OCI-LY3 (cell line): ENCODE results near the gene ENGASE.

Experiments
- EZH2phosphoT487 ChIP-seq: fragments of 200-600 bp; shearing (Covaris generic); IDR thresholded peaks from 2 replicates; pipeline ENCODE4 v1.6.1; 2018; ENCODE audit warnings: antibody characterized with exemption, mixed run types, low read depth
- TF ChIP-seq, protein P1 (sequence below): fragments of 200-600, 300-600 bp; sonication (generic); IDR thresholded peaks from 2 replicates; pipeline ENCODE4 v1.5.1; 2014; ENCODE audit warnings: antibody characterized with exemption, low read length, low read depth

DNA sequence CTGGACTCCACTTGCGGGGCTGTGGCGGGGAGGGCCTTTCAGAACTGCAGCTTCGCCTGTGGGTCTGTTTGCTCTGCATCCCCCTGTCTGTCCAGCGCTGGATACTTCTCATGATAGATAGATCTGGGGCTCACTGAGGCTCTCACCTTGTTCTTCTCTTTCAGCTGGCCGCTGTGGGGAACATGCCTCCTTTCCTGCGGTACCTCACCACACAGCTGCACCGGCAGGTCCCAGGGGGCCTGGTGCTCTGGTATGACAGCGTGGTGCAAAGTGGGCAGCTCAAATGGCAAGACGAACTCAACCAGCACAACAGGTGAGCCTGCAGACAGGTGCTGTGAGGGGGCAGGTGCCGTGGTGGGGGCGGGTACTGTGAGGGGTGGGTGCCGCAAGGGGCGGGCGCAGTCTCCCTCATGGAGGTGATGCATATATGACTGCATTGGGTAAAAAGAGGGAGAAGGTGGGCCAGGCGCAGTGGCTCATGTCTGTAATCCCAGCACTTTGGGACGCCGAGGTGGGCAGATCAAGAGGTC, 6.2 kb downstream of the ENGASE start:
- TF ChIP-seq, protein P1, sequence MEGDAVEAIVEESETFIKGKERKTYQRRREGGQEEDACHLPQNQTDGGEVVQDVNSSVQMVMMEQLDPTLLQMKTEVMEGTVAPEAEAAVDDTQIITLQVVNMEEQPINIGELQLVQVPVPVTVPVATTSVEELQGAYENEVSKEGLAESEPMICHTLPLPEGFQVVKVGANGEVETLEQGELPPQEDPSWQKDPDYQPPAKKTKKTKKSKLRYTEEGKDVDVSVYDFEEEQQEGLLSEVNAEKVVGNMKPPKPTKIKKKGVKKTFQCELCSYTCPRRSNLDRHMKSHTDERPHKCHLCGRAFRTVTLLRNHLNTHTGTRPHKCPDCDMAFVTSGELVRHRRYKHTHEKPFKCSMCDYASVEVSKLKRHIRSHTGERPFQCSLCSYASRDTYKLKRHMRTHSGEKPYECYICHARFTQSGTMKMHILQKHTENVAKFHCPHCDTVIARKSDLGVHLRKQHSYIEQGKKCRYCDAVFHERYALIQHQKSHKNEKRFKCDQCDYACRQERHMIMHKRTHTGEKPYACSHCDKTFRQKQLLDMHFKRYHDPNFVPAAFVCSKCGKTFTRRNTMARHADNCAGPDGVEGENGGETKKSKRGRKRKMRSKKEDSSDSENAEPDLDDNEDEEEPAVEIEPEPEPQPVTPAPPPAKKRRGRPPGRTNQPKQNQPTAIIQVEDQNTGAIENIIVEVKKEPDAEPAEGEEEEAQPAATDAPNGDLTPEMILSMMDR, result no peak
- TF ChIP-seq EZH2phosphoT487, result no peak
